ENCODE results near the gene REC114.
"Not testable (repeated sequence)": the region's sequence is repeated elsewhere in the genome, so short reads cannot be mapped to it uniquely, and the experiment has no call there.

REC114 gene

DNA sequence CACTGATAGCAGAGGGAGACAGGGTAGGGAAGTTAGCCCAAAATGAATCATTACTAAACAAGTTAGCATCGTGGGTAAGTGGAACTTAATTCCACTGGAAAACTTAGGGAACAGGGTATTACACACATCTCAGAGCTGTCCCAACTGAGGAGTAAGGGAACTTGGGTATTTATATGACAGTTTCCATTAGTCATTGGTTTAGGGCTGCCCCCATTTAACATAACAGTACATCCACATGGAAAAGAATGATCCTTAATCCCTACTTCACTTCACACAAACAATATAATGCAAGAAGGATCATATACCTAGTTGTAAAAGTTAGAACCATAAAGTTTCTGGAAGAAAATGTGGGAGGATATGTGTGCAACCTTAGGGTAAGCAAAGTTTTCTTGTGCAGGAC, 4.3 kb upstream of the REC114 start:
- DNase-seq (ENCODE audit: extremely low read depth, low read depth), result no peak
- no peak for TF ChIP-seq CTCF (IDR thresholded peaks at IDR 0.05; ENCODE audit: low read depth, low read length)

- no peak for TF ChIP-seq CTCF (IDR thresholded peaks at IDR 0.05; ENCODE audit: low read depth, low read length)
- no peak for DNase-seq (ENCODE audit: extremely low read depth, low read depth)
Observed at GRCh38 chr15:73440571-73440970, 2.4 kb upstream of the REC114 start.

GRCh38 chr15:73442421-73442820, 543 bp upstream of the REC114 start:
- DNase-seq (ENCODE audit: extremely low read depth, low read depth), result no peak
- TF ChIP-seq CTCF (IDR thresholded peaks at IDR 0.05; ENCODE audit: low read depth, low read length), result no peak

- not testable (repeated sequence) for DNase-seq (ENCODE audit: extremely low read depth, low read depth)
Observed at GRCh38 chr15:73447471-73447870, 4.5 kb downstream of the REC114 start.

DNA sequence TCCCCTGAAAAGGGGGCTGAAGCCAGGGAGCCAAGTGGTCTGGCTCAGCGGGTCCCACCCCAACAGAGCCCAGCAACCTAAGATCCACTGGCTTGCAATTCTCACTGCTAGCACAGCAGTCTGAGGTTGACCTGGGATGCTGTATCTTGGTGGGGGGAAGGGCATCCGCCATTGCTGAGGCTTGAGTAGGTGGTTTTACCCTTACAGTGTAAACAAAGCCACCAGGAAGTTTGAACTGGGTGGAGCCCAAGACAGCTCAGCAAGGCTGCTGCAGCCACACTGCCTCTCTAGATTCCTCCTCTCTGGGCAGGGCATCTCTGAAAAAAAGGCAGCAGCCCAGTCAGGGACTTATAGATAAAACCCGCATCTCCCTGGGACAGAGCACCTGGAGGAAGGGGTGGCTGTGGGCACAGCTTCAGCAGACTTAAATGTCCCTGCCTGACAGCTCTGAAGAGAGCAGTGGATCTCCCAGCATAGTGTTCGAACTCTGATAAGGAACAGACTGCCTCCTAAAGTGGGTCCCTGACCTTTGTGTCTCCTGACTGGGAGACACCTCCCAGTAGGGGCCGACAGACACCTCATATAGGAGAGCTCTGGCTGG, 5.3 kb downstream of the REC114 start:
- DNase-seq (ENCODE audit: extremely low read depth, low read depth), result not testable (repeated sequence)

DNA sequence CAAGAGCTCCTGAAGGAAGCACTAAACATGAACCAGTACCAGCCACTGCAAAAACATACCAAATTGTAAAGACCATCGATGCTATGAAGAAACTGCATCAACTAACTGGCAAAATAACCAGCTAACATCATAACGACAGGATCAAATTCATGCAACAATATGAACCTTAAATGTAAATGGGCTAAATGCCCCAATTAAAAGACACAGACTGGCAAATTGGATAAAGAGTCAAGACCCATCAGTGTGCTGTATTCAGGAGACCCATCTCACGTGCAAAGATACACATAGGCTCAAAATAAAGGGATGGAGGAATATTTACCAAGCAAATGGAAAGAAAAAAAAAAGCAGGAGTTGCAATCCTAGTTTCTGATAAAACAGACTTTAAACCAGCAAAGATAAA, 7.0 kb downstream of the REC114 start:
- not testable (repeated sequence) for DNase-seq (ENCODE audit: extremely low read depth, low read depth)

GRCh38 chr15:73454096-73454495, 11.1 kb downstream of the REC114 start:
- no peak for DNase-seq (ENCODE audit: extremely low read depth, low read depth)
- TF ChIP-seq CTCF (IDR thresholded peaks at IDR 0.05; ENCODE audit: low read depth, low read length), result no peak

- no peak for DNase-seq (ENCODE audit: extremely low read depth, low read depth)
- no peak for TF ChIP-seq CTCF (IDR thresholded peaks at IDR 0.05; ENCODE audit: low read depth, low read length)
Observed at GRCh38 chr15:73455876-73456275, 12.9 kb downstream of the REC114 start.

DNA sequence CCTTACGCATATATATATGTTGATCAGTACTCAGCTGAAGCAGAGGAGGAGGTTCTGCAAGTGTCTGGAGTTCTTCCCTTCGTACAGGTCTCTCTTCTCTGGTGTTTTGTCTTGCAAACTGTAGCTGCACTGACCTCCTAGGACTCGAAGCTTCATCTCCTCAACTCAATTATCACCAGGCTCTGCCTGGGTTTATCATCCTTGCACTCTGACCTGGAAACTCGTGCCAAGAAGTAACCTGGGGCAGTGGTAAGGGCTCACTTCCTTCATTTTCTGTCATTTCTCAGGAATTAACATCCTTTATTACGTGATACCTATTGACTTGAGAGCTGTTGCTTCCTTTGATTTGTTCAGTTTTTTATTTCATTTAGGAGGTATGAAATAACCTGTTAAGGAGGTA, 14.4 kb downstream of the REC114 start:
- TF ChIP-seq CTCF (IDR thresholded peaks at IDR 0.05; ENCODE audit: low read depth, low read length), result no peak
- DNase-seq (ENCODE audit: extremely low read depth, low read depth), result no peak

All from AG09319 (cell line).